Esophagus squamous epithelium (tissue), 5 donors: ENCODE results near the gene SYAP1. TPM values are rescaled to one million over a fixed set of nuclear protein-coding genes. Genes with fewer than 3 reads are reported as not detected.

Experiments used
- DNase-seq: peaks from one replicate; lab custom pipeline; 2025; lab: John Stamatoyannopoulos, UW
- H3K27ac ChIP-seq, 4 donors: fragments of 200-600 bp; sonication (generic); one replicate each; pipeline ENCODE4 v1.5.1; 2016 to 2019; ENCODE audit warnings: mild to moderate bottlenecking in 1 of 4
- H3K27me3 ChIP-seq, 4 donors: fragments of 200-600 bp; sonication (generic); 1 replicate in 3 of 4; 2 replicates in 1 of 4; pipeline versions ENCODE4 v1.5.1 to v1.6.0; 2017 to 2021; ENCODE audit warnings: antibody characterized with exemption in 1 of 4
- H3K36me3 ChIP-seq, 3 donors: fragments of 200-600 bp; sonication (generic); one replicate each; pipeline ENCODE4 v1.5.1; 2016 to 2019
- H3K4me1 ChIP-seq, 3 donors: fragments of 200-600 bp; sonication (generic); one replicate each; pipeline ENCODE4 v1.5.1; 2017 to 2019
- H3K4me3 ChIP-seq, 4 donors: fragments of 200-600 bp; sonication (generic); 1 replicate in 3 of 4; 2 replicates in 1 of 4; pipeline ENCODE4 v1.5.1; 2016 to 2019; ENCODE audit warnings: mild to moderate bottlenecking in 2 of 4, moderate library complexity in 1 of 4
- H3K9me3 ChIP-seq, 3 donors: fragments of 200-600 bp; sonication (generic); one replicate each; pipeline ENCODE4 v1.5.1; 2016 to 2019
- POLR2A ChIP-seq, 4 donors: fragments of 450-650 bp; IDR thresholded peaks; one replicate each; pipeline ENCODE4 v1.6.1; 2017; ENCODE audit warnings: antibody characterized with exemption in 4 of 4, mild to moderate bottlenecking in 4 of 4, moderate library complexity in 3 of 4
- WGBS, 2 donors: methylation state at CpG; one replicate each; pipeline ENCODE4 v1.1.5; 2018; 5-methylcytosine and 5-hydroxymethylcytosine counted together
- intact Hi-C: fragments of 100-400 bp; cut with DNase I; formaldehyde crosslinking; loops from one replicate; pipeline ENCODE4 v1.15.0; 2022
- total RNA-seq, 4 donors: library from RNA; depleted of rRNA; stranded (reverse); fragments of >200 nt; gene quantifications; one replicate each; pipeline ENCODE4 v1.1.0, GENCODE V29; 2016
- TF ChIP-seq, protein P1 (sequence below), 6 experiments: fragments of 450-650 bp in 4 of 6; fragments of 200-600 bp in 2 of 6; sonication (generic) in 2 of 6; IDR thresholded peaks; one replicate each; pipeline ENCODE4 v1.5.1; 2016 to 2019; ENCODE audit warnings: antibody characterized with exemption in 6 of 6, mild to moderate bottlenecking in 4 of 6, moderate library complexity in 4 of 6
- donor health status: DM: yes; HTN: yes; CAD: no.

Gene SYAP1, protein sequence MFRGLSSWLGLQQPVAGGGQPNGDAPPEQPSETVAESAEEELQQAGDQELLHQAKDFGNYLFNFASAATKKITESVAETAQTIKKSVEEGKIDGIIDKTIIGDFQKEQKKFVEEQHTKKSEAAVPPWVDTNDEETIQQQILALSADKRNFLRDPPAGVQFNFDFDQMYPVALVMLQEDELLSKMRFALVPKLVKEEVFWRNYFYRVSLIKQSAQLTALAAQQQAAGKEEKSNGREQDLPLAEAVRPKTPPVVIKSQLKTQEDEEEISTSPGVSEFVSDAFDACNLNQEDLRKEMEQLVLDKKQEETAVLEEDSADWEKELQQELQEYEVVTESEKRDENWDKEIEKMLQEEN
- 10 to 100 TPM; 16.2 to 22.8 (median 18.2) TPM for total RNA-seq

GRCh38 chrX:16719334-16720084 is at the start of gene SYAP1:
TSS of gene SYAP1 (plus strand) at chrX:16719612. CDS start at chrX:16719725, 113 bp downstream.
- peak within 1 kb of the TSS; percentile 59 to 92 (median 71) for H3K4me3 ChIP-seq
- H3K27ac ChIP-seq: peak within 1 kb of the TSS; percentile 90 to 97 (median 93)
- TF ChIP-seq POLR2A (IDR thresholded peaks at IDR 0.05): peak in 3 of 4 donors; percentile 91 to 96 (median 95)
- TF ChIP-seq, protein P1, sequence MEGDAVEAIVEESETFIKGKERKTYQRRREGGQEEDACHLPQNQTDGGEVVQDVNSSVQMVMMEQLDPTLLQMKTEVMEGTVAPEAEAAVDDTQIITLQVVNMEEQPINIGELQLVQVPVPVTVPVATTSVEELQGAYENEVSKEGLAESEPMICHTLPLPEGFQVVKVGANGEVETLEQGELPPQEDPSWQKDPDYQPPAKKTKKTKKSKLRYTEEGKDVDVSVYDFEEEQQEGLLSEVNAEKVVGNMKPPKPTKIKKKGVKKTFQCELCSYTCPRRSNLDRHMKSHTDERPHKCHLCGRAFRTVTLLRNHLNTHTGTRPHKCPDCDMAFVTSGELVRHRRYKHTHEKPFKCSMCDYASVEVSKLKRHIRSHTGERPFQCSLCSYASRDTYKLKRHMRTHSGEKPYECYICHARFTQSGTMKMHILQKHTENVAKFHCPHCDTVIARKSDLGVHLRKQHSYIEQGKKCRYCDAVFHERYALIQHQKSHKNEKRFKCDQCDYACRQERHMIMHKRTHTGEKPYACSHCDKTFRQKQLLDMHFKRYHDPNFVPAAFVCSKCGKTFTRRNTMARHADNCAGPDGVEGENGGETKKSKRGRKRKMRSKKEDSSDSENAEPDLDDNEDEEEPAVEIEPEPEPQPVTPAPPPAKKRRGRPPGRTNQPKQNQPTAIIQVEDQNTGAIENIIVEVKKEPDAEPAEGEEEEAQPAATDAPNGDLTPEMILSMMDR (IDR thresholded peaks at IDR 0.05): no peak
- H3K4me1 ChIP-seq: peaks cover 11 to 27% (median 13%) of the 10 kb centered on the region in 3 donors
- peak; percentile 78 for DNase-seq
- H3K27me3 ChIP-seq: no peaks in the 10 kb centered on the region
- intact Hi-C loops: loop anchor here (10.0 kb wide), 1 partner anchor 65 kb away; the partner anchor contains the start of gene TXLNG
- no peaks in the 10 kb centered on the region for H3K36me3 ChIP-seq
- no peaks in the 10 kb centered on the region for H3K9me3 ChIP-seq
- WGBS, 2 donors: 0% methylated on average over 1 to 19 of the region's 54 CpGs

GRCh38 chrX:16671005-16671404 is 48.4 kb upstream of the SYAP1 start:
- TF ChIP-seq, protein P1 (IDR thresholded peaks at IDR 0.05): peak in 2 of 6 experiments; percentile 13 to 31
- no peak for TF ChIP-seq POLR2A (IDR thresholded peaks at IDR 0.05)
- intact Hi-C loops: no loop called here
- Histone ChIP-seq H3K9me3 (no peaks in the 10 kb centered on the region), H3K27me3 (no peaks in the 10 kb centered on the region), H3K4me3 (no peak overlapping the region), H3K4me1 (no peaks in the 10 kb centered on the region), H3K27ac (no peak overlapping the region), H3K36me3 (peaks cover 0 to 41% (median 0%) of the 10 kb centered on the region in 3 donors)
- no peak for DNase-seq

DNA sequence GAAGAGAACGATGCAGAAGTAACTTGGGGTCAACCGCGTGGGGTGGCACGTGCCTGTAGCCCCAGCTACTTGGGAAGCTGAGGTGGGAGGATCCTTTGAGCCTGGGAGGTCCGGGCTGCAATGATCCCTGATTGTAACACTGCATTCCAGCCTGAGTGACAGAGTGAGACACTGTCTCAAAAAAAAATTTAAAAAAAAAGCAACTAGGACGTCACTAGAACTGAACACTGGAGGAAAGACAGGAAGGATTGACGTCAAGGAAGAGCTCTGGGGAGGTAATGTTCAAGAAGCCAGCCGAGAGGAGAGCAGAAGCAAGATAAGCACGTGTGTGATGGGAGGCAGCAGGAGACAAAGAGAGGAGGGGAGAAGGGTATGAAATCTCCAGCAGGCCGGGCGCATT is 40.7 kb upstream of the SYAP1 start:
- Histone ChIP-seq H3K36me3 (peaks cover 0 to 67% (median 0%) of the 10 kb centered on the region in 3 donors), H3K4me3 (no peak overlapping the region), H3K9me3 (no peaks in the 10 kb centered on the region), H3K4me1 (no peaks in the 10 kb centered on the region), H3K27ac (no peak overlapping the region), H3K27me3 (no peaks in the 10 kb centered on the region)
- 76 to 84% methylated on average over 9 to 11 of the region's 11 CpGs for WGBS, 2 donors
- DNase-seq: no peak
- TF ChIP-seq, protein P1 (IDR thresholded peaks at IDR 0.05): no peak
- TF ChIP-seq POLR2A (IDR thresholded peaks at IDR 0.05): no peak
- intact Hi-C loops: no loop called here

GRCh38 chrX:16683007-16683664 is 36.3 kb upstream of the SYAP1 start:
- no peaks in the 10 kb centered on the region for H3K4me1 ChIP-seq
- H3K9me3 ChIP-seq: no peaks in the 10 kb centered on the region
- H3K27ac ChIP-seq: no peak overlapping the region
- TF ChIP-seq, protein P1 (IDR thresholded peaks at IDR 0.05): no peak
- no peak for TF ChIP-seq POLR2A (IDR thresholded peaks at IDR 0.05)
- intact Hi-C loops: no loop called here
- peaks cover 0 to 59% (median 0%) of the 10 kb centered on the region in 3 donors for H3K36me3 ChIP-seq
- WGBS, 2 donors: 75 to 86% methylated on average over 2 to 6 of the region's 7 CpGs
- no peaks in the 10 kb centered on the region for H3K27me3 ChIP-seq
- no peak for DNase-seq
- H3K4me3 ChIP-seq: no peak overlapping the region
